Tibial artery (tissue), 4 donors: Measurements from ENCODE around the gene TOP2A.

Experiments
- DNase-seq, 2 donors: peaks; one replicate each; pipeline ENCODE4 v3.0.0-alpha.2; 2019
- H3K27ac ChIP-seq, 2 donors: fragments of 200-600 bp; sonication (generic) in 1 of 2; 1 replicate in 1 of 2; 2 replicates in 1 of 2; pipeline ENCODE4 v1.5.1; 2018 to 2019; ENCODE audit warnings: mild to moderate bottlenecking in 1 of 2
- H3K27me3 ChIP-seq, 2 donors: fragments of 200-600 bp; sonication (generic) in 1 of 2; one replicate each; pipeline versions ENCODE4 v1.5.1 to v1.6.0; 2016 to 2019
- H3K36me3 ChIP-seq, 3 donors: fragments of 200-600 bp; sonication (generic) in 2 of 3; one replicate each; pipeline ENCODE4 v1.5.1; 2016 to 2019; ENCODE audit warnings: mild to moderate bottlenecking in 2 of 3
- H3K4me1 ChIP-seq, 4 donors: fragments of 200-600 bp; sonication (generic) in 2 of 4; 1 replicate in 3 of 4; 2 replicates in 1 of 4; pipeline ENCODE4 v1.5.1; 2016 to 2019
- H3K4me3 ChIP-seq, 2 donors: fragments of 200-600 bp; sonication (generic) in 1 of 2; 1 replicate in 1 of 2; 2 replicates in 1 of 2; pipeline ENCODE4 v1.5.1; 2018 to 2019; ENCODE audit warnings: mild to moderate bottlenecking in 2 of 2
- H3K9me3 ChIP-seq, 3 donors: fragments of 200-600 bp; sonication (generic) in 1 of 3; one replicate each; pipeline ENCODE4 v1.5.1; 2016 to 2019
- intact Hi-C: fragments of 100-400 bp; cut with DNase I; formaldehyde crosslinking; loops from one replicate; pipeline ENCODE4 v1.15.0; 2023; ENCODE audit warnings: low total_unique reads
- TF ChIP-seq, protein P1 (sequence below), 2 experiments: fragments of 200-600 bp in 1 of 2; fragments of 450-650 bp in 1 of 2; IDR thresholded peaks; one replicate each; pipeline ENCODE4 v1.5.1; 2017 to 2019; ENCODE audit warnings: antibody characterized with exemption in 2 of 2, mild to moderate bottlenecking in 1 of 2, moderate library complexity in 1 of 2

The TOP2A gene

DNA sequence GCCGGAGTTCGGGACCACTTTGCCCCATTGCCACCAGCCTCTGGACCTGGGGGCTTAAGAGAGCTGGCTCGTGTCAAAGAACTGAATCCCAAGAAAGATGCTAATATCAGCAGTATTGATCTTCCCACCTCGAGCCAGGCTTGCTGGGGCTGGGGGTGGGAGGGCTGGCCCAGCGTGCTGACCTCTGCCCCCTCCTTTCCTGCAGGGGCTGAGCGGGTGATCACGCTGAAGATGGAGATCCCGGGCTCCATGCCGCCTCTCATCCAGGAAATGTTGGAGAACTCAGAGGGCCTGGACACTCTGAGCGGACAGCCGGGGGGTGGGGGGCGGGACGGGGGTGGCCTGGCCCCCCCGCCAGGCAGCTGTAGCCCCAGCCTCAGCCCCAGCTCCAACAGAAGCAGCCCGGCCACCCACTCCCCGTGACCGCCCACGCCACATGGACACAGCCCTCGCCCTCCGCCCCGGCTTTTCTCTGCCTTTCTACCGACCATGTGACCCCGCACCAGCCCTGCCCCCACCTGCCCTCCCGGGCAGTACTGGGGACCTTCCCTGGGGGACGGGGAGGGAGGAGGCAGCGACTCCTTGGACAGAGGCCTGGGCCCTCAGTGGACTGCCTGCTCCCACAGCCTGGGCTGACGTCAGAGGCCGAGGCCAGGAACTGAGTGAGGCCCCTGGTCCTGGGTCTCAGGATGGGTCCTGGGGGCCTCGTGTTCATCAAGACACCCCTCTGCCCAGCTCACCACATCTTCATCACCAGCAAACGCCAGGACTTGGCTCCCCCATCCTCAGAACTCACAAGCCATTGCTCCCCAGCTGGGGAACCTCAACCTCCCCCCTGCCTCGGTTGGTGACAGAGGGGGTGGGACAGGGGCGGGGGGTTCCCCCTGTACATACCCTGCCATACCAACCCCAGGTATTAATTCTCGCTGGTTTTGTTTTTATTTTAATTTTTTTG lies 61.6 kb downstream of the TOP2A start:
- TF ChIP-seq, protein P1, sequence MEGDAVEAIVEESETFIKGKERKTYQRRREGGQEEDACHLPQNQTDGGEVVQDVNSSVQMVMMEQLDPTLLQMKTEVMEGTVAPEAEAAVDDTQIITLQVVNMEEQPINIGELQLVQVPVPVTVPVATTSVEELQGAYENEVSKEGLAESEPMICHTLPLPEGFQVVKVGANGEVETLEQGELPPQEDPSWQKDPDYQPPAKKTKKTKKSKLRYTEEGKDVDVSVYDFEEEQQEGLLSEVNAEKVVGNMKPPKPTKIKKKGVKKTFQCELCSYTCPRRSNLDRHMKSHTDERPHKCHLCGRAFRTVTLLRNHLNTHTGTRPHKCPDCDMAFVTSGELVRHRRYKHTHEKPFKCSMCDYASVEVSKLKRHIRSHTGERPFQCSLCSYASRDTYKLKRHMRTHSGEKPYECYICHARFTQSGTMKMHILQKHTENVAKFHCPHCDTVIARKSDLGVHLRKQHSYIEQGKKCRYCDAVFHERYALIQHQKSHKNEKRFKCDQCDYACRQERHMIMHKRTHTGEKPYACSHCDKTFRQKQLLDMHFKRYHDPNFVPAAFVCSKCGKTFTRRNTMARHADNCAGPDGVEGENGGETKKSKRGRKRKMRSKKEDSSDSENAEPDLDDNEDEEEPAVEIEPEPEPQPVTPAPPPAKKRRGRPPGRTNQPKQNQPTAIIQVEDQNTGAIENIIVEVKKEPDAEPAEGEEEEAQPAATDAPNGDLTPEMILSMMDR (IDR thresholded peaks at IDR 0.05) = no peak
- no peak overlapping the region for H3K4me3 ChIP-seq
- H3K27ac ChIP-seq = peak overlapping the region in 1 of 2 donors; percentile 10
- H3K27me3 ChIP-seq = no peaks in the 10 kb centered on the region
- peaks cover 0 to 60% (median 53%) of the 10 kb centered on the region in 3 donors for H3K36me3 ChIP-seq
- H3K9me3 ChIP-seq = no peaks in the 10 kb centered on the region
- no peak for DNase-seq
- intact Hi-C loops = loop anchor here (5.0 to 10.0 kb wide), 2 partner anchors 61 to 179 kb away; partner anchors contain the start of gene TOP2A
- peaks cover 0 to 15% (median 6%) of the 10 kb centered on the region in 4 donors for H3K4me1 ChIP-seq

DNA sequence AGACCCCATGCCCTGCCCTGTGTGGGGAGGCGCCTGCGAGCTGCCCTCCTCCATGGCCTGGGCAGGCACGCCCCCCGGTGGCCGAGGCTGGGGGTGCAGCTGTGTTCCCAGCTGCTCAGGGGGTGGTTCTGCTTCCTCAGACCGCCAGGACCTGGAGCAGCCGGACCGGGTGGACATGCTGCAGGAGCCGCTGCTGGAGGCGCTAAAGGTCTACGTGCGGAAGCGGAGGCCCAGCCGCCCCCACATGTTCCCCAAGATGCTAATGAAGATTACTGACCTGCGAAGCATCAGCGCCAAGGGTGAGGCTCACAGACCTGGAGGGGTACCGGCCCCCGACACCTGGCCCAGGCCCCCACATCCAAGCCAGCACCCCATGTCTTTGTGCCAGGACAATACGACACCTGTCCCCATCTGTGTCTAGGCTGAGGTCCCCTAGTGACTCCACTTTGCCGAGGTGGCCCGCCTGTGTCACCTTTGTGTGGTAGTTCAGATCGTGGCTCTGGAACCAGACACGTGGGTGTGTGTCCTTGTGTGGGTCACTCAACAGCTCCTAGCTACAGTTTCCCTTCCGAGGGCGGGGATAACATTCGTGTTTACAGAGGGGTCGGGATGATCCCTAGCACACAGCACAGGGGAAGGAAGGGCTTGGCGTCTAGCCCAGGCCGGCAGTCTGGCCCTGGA lies 62.4 kb downstream of the TOP2A start:
- peak overlapping the region in 1 of 2 donors; percentile 46 for H3K27ac ChIP-seq
- no peaks in the 10 kb centered on the region for H3K27me3 ChIP-seq
- intact Hi-C loops = loop anchor here (5.0 to 10.0 kb wide), 2 partner anchors 62 to 180 kb away; partner anchors contain the start of gene TOP2A
- TF ChIP-seq, protein P1 (IDR thresholded peaks at IDR 0.05) = peak; percentile 96 to 99
- no peak overlapping the region for H3K4me3 ChIP-seq
- H3K4me1 ChIP-seq = peaks cover 0 to 19% (median 9%) of the 10 kb centered on the region in 4 donors
- peaks cover 0 to 68% (median 60%) of the 10 kb centered on the region in 3 donors for H3K36me3 ChIP-seq
- DNase-seq = peak; percentile 71 to 89
- no peaks in the 10 kb centered on the region for H3K9me3 ChIP-seq

- H3K27ac ChIP-seq = peak overlapping the region in 1 of 2 donors; percentile 46
- H3K27me3 ChIP-seq = no peaks in the 10 kb centered on the region
- intact Hi-C loops = loop anchor here (1.0 to 10.0 kb wide), 3 partner anchors 51 to 180 kb away; partner anchors contain the start of gene TOP2A
- no peak overlapping the region for H3K4me3 ChIP-seq
- peaks cover 0 to 26% (median 16%) of the 10 kb centered on the region in 4 donors for H3K4me1 ChIP-seq
- TF ChIP-seq, protein P1 (IDR thresholded peaks at IDR 0.05) = no peak
- H3K9me3 ChIP-seq = no peaks in the 10 kb centered on the region
- no peak for DNase-seq
- H3K36me3 ChIP-seq = peaks cover 0 to 76% (median 68%) of the 10 kb centered on the region in 3 donors
These were observed 63.2 kb downstream of the TOP2A start for GRCh38 chr17:40354221-40355122.

DNA sequence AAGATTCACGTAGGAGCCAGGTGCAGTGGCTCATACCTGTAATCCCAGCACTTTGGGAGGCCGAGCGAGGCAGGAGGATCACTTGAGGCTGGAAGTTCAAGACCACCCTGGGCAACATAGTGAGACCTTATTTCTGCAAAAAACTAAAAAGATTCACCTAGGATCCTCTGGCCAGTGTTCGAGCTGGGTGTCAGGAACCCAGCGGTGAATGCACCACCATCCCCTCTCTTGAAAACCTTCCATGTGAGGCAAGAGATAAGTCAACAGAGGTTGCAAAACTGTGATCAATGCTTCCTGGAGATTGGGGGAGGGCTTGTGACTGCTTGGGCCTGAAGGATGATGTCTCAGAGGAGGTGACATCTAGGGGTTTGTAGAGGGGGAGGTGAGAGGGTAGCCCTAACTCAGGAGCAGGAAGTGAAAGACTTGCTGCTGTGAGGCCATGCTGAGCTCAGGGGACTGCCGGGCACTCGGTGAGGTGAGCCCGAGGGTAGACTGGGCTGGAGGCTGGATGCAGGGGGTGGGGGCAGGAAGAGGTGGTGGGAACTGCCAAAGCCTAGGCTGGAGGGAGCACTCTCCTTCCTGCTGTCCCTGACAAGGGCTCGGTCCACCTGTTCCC lies 64.8 kb downstream of the TOP2A start:
- H3K27me3 ChIP-seq = no peaks in the 10 kb centered on the region
- intact Hi-C loops = loop anchor here (10.0 kb wide), 1 partner anchor 182 kb away; no protein-coding TSS in a partner anchor
- peaks cover 0 to 35% (median 27%) of the 10 kb centered on the region in 4 donors for H3K4me1 ChIP-seq
- no peak overlapping the region for H3K4me3 ChIP-seq
- TF ChIP-seq, protein P1 (IDR thresholded peaks at IDR 0.05) = no peak
- no peaks in the 10 kb centered on the region for H3K9me3 ChIP-seq
- peaks cover 0 to 88% (median 77%) of the 10 kb centered on the region in 3 donors for H3K36me3 ChIP-seq
- H3K27ac ChIP-seq = no peak overlapping the region
- DNase-seq = peak in 1 of 2 donors; percentile 33
